WTC11 (cell line): ENCODE results near the gene SSBP2. TPM values are rescaled to one million over a fixed set of nuclear protein-coding genes. Genes with fewer than 3 reads are reported as not detected.

Experiments
- ATAC-seq: fragments of 200-7000 bp; cut with Tn5 transposase; 2 replicates; pipeline ENCODE4 v1.10.0; 2021; ENCODE audit warnings: mild to moderate bottlenecking, moderate library complexity
- CTCF ChIA-PET: fragments of 300-600 bp; sonication (Branson Sonifier 250); formaldehyde crosslinking; loops from one replicate; lab custom pipeline; 2021; ENCODE audit warnings: antibody characterized with exemption; lab: Charles Lee
- POLR2A ChIA-PET: fragments of 350-600 bp; sonication (Branson Sonifier 250); formaldehyde crosslinking; loops from one replicate; lab custom pipeline; 2021; ENCODE audit warnings: antibody characterized with exemption; lab: Charles Lee
- DNase-seq: peaks from one replicate; pipeline ENCODE4 v3.0.0; 2021; ENCODE audit warnings: low spot score
- H3K27ac Mint-ChIP-seq: 2 replicates; pipeline ENCODE4 v1.8.0; 2021; ENCODE audit warnings: mixed read lengths
- H3K27me3 Mint-ChIP-seq: 2 replicates; pipeline ENCODE4 v1.8.0; 2021; ENCODE audit warnings: low read depth, mild to moderate bottlenecking, moderate library complexity, mixed read lengths
- H3K36me3 Mint-ChIP-seq: 2 replicates; pipeline ENCODE4 v1.8.0; 2021; ENCODE audit warnings: mixed read lengths
- H3K4me1 Mint-ChIP-seq: 2 replicates; pipeline ENCODE4 v1.8.0; 2022; ENCODE audit warnings: mixed read lengths
- H3K4me3 Mint-ChIP-seq: 2 replicates; pipeline ENCODE4 v1.8.0; 2021; ENCODE audit warnings: mild to moderate bottlenecking, moderate library complexity, mixed read lengths
- H3K9me3 Mint-ChIP-seq: 2 replicates; pipeline ENCODE4 v1.8.0; 2021; ENCODE audit warnings: mixed read lengths
- CREM ChIP-seq: sonication (generic); formaldehyde crosslinking; IDR thresholded peaks from 2 replicates; pipeline ENCODE4 v1.8.1; 2022; ENCODE audit warnings: mild to moderate bottlenecking, missing genetic modification reagents, moderate library complexity
- GABPB1 ChIP-seq: sonication (generic); formaldehyde crosslinking; IDR thresholded peaks from 2 replicates; pipeline ENCODE4 v1.8.1; 2023; ENCODE audit warnings: mild to moderate bottlenecking, missing genetic modification reagents
- GRHL2 ChIP-seq: fragments of 250-450 bp; sonication (Bioruptor Pico); IDR thresholded peaks from 2 replicates; pipeline ENCODE4 v1.8.0; 2022; ENCODE audit warnings: mild to moderate bottlenecking, moderate library complexity; ENCODE audit not compliant: insufficient replicate concordance, severe bottlenecking
- IRF2 ChIP-seq: sonication (generic); formaldehyde crosslinking; IDR thresholded peaks from 2 replicates; pipeline ENCODE4 v1.8.0; 2022; ENCODE audit warnings: low read depth, missing genetic modification reagents, borderline replicate concordance
- JAZF1 ChIP-seq: fragments of 250-450 bp; sonication (Bioruptor Pico); IDR thresholded peaks from 2 replicates; pipeline ENCODE4 v1.9.0; 2021; ENCODE audit warnings: moderate library complexity, mild to moderate bottlenecking, inconsistent platforms
- KAT7 ChIP-seq: sonication (generic); formaldehyde crosslinking; IDR thresholded peaks from 2 replicates; pipeline ENCODE4 v1.8.1; 2023; ENCODE audit warnings: missing genetic modification reagents, mild to moderate bottlenecking, borderline replicate concordance
- NR2C2 ChIP-seq: sonication (generic); formaldehyde crosslinking; IDR thresholded peaks from 2 replicates; pipeline ENCODE4 v1.8.0; 2022; ENCODE audit warnings: mild to moderate bottlenecking, missing genetic modification reagents
- PRRX2 ChIP-seq: fragments of 250-450 bp; sonication (Bioruptor Pico); IDR thresholded peaks from 2 replicates; pipeline ENCODE4 v1.8.0; 2021; ENCODE audit warnings: mild to moderate bottlenecking
- SMAD4 ChIP-seq: sonication (generic); formaldehyde crosslinking; IDR thresholded peaks from 2 replicates; pipeline ENCODE4 v1.8.0; 2022; ENCODE audit warnings: mild to moderate bottlenecking, missing genetic modification reagents
- TEAD1 ChIP-seq: sonication (generic); formaldehyde crosslinking; IDR thresholded peaks from 2 replicates; pipeline ENCODE4 v1.8.0; 2022; ENCODE audit warnings: mild to moderate bottlenecking, missing genetic modification reagents
- TEAD4 ChIP-seq: sonication (generic); formaldehyde crosslinking; IDR thresholded peaks from 2 replicates; pipeline ENCODE4 v1.8.0; 2022; ENCODE audit warnings: mild to moderate bottlenecking, missing genetic modification reagents
- USF1 ChIP-seq: sonication (generic); formaldehyde crosslinking; IDR thresholded peaks from 2 replicates; pipeline ENCODE4 v1.8.0; 2022; ENCODE audit warnings: mild to moderate bottlenecking, missing genetic modification reagents
- ZNF317 ChIP-seq: sonication (generic); formaldehyde crosslinking; IDR thresholded peaks from 2 replicates; pipeline ENCODE4 v1.8.1; 2023; ENCODE audit warnings: low read depth, mild to moderate bottlenecking, moderate library complexity, missing genetic modification reagents, borderline replicate concordance
- ZNF396 ChIP-seq: fragments of 250-450 bp; sonication (Bioruptor Pico); IDR thresholded peaks from 2 replicates; pipeline ENCODE4 v1.8.0; 2021; ENCODE audit warnings: mild to moderate bottlenecking, moderate library complexity, borderline replicate concordance
- ZNF416 ChIP-seq: fragments of 250-450 bp; sonication (Bioruptor Pico); IDR thresholded peaks from 2 replicates; pipeline ENCODE4 v1.9.0; 2021; ENCODE audit warnings: mild to moderate bottlenecking, inconsistent platforms
- ZNF532 ChIP-seq: fragments of 250-450 bp; sonication (Bioruptor Pico); IDR thresholded peaks from 2 replicates; pipeline ENCODE4 v1.9.0; 2021; ENCODE audit warnings: mild to moderate bottlenecking, borderline replicate concordance
- ZNF671 ChIP-seq: fragments of 250-450 bp; sonication (Bioruptor Pico); IDR thresholded peaks from 2 replicates; pipeline ENCODE4 v1.8.0; 2021; ENCODE audit warnings: mild to moderate bottlenecking
- total RNA-seq: library from RNA; stranded (reverse); gene quantifications from 3 replicates; pipeline ENCODE4 v1.2.3, GENCODE V29; 2021
- TF ChIP-seq, protein P1 (sequence below): sonication (generic); formaldehyde crosslinking; IDR thresholded peaks from 2 replicates; pipeline ENCODE4 v1.8.0; 2022; ENCODE audit warnings: mild to moderate bottlenecking, missing genetic modification reagents
- TF ChIP-seq, protein P2 (sequence below): sonication (generic); formaldehyde crosslinking; IDR thresholded peaks from 2 replicates; pipeline ENCODE4 v1.8.1; 2022; ENCODE audit warnings: low read depth, missing genetic modification reagents, borderline replicate concordance
- TF ChIP-seq, protein P3 (sequence below): sonication (generic); formaldehyde crosslinking; IDR thresholded peaks from 2 replicates; pipeline ENCODE4 v1.8.1; 2022; ENCODE audit warnings: mild to moderate bottlenecking, missing genetic modification reagents, moderate library complexity, borderline replicate concordance
- TF ChIP-seq, protein P4 (sequence below): sonication (generic); formaldehyde crosslinking; IDR thresholded peaks from 2 replicates; pipeline ENCODE4 v1.8.1; 2023; ENCODE audit warnings: mild to moderate bottlenecking, missing genetic modification reagents, moderate library complexity
- TF ChIP-seq, protein P5 (sequence below): sonication (generic); formaldehyde crosslinking; IDR thresholded peaks from 2 replicates; pipeline ENCODE4 v1.8.1; 2023; ENCODE audit warnings: mild to moderate bottlenecking, missing genetic modification reagents, borderline replicate concordance

SSBP2 gene
- total RNA-seq, 1 experiment from 2014 or later = 24.9 TPM

DNA sequence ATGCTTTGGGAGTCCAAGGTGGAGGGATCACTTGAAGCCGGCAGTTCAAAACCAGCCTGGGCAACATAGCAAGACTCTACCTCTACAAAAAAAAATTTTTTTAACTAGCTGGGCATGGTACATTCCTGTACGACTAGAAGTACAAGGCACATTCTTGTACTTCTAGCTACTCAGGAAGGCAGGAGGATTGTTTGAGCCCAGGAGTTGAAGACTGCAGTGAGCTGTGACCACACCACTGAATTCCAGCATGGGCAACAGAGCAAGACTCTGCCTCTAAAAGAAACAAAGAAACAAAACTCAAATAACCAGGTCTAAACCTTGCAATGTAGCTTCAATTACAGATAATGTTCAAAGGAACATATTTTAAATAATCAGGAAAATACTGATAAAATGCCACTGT is 56.2 kb downstream of the SSBP2 start (continued):
- TF ChIP-seq ZNF416 (CRISPR knock-in tag) (no peak), GABPB1 (no peak), CREM (CRISPR knock-in tag) (no peak), NR2C2 (CRISPR knock-in tag) (no peak), GRHL2 (CRISPR knock-in tag) (no peak), ZNF671 (CRISPR knock-in tag) (no peak)
- TF ChIP-seq, protein P1, sequence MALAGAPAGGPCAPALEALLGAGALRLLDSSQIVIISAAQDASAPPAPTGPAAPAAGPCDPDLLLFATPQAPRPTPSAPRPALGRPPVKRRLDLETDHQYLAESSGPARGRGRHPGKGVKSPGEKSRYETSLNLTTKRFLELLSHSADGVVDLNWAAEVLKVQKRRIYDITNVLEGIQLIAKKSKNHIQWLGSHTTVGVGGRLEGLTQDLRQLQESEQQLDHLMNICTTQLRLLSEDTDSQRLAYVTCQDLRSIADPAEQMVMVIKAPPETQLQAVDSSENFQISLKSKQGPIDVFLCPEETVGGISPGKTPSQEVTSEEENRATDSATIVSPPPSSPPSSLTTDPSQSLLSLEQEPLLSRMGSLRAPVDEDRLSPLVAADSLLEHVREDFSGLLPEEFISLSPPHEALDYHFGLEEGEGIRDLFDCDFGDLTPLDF (CRISPR knock-in tag) = no peak
- TF ChIP-seq, protein P2, sequence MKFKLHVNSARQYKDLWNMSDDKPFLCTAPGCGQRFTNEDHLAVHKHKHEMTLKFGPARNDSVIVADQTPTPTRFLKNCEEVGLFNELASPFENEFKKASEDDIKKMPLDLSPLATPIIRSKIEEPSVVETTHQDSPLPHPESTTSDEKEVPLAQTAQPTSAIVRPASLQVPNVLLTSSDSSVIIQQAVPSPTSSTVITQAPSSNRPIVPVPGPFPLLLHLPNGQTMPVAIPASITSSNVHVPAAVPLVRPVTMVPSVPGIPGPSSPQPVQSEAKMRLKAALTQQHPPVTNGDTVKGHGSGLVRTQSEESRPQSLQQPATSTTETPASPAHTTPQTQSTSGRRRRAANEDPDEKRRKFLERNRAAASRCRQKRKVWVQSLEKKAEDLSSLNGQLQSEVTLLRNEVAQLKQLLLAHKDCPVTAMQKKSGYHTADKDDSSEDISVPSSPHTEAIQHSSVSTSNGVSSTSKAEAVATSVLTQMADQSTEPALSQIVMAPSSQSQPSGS (CRISPR knock-in tag) = no peak
- TF ChIP-seq, protein P3, sequence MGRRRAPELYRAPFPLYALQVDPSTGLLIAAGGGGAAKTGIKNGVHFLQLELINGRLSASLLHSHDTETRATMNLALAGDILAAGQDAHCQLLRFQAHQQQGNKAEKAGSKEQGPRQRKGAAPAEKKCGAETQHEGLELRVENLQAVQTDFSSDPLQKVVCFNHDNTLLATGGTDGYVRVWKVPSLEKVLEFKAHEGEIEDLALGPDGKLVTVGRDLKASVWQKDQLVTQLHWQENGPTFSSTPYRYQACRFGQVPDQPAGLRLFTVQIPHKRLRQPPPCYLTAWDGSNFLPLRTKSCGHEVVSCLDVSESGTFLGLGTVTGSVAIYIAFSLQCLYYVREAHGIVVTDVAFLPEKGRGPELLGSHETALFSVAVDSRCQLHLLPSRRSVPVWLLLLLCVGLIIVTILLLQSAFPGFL = no peak

GRCh38 chr5:81688215-81688614 is 62.7 kb downstream of the SSBP2 start:
- H3K36me3 Mint-ChIP-seq = no peaks in the 10 kb centered on the region
- no peaks in the 10 kb centered on the region for H3K4me1 Mint-ChIP-seq
- CTCF ChIA-PET = no interaction called here
- TF ChIP-seq USF1 (no peak), TEAD1 (CRISPR knock-in tag) (no peak), TEAD4 (CRISPR knock-in tag) (no peak), ZNF532 (CRISPR knock-in tag) (no peak), ZNF396 (CRISPR knock-in tag) (no peak)
- H3K27ac Mint-ChIP-seq = no peak overlapping the region
- DNase-seq (no peak), ATAC-seq (no peak)
- no peaks in the 10 kb centered on the region for H3K27me3 Mint-ChIP-seq
- no peak overlapping the region for H3K4me3 Mint-ChIP-seq
- POLR2A ChIA-PET = no interaction called here
- peaks cover 17% of the 10 kb centered on the region for H3K9me3 Mint-ChIP-seq

DNA sequence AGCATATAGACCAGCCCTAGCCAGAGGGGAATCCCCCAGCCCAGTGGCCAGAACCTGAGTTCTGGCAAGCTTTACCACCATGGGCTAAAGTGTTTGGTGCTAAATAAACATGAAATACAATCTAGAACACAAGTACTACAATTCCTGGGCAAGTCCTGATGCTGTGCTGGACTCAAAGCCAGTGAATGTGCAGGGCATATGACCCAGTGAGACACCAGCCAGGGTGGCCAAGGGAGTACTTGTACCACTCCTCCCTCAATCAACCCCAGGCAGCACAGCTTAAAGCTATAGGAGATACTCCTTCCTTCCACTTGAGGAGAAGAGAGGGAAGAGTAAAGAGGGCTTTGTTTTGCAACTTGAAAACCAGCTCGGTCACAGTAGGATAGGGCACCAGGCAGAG is 63.6 kb downstream of the SSBP2 start:
- DNase-seq (no peak), ATAC-seq (no peak)
- Mint-ChIP-seq H3K4me1 (no peaks in the 10 kb centered on the region), H3K27ac (no peak overlapping the region), H3K27me3 (no peaks in the 10 kb centered on the region), H3K4me3 (no peak overlapping the region), H3K36me3 (no peaks in the 10 kb centered on the region), H3K9me3 (peaks cover 17% of the 10 kb centered on the region)
- CTCF ChIA-PET = no interaction called here
- POLR2A ChIA-PET = interaction anchor here (0.6 kb wide), 1 partner anchor 7 kb away, joined by 4 read pairs; no protein-coding TSS in a partner anchor
- TF ChIP-seq JAZF1 (CRISPR knock-in tag) (no peak), PRRX2 (no peak), IRF2 (CRISPR knock-in tag) (no peak), ZNF317 (CRISPR knock-in tag) (no peak), KAT7 (CRISPR knock-in tag) (no peak), SMAD4 (no peak)
- TF ChIP-seq, protein P4, sequence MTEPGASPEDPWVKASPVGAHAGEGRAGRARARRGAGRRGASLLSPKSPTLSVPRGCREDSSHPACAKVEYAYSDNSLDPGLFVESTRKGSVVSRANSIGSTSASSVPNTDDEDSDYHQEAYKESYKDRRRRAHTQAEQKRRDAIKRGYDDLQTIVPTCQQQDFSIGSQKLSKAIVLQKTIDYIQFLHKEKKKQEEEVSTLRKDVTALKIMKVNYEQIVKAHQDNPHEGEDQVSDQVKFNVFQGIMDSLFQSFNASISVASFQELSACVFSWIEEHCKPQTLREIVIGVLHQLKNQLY (CRISPR knock-in tag) = no peak
- TF ChIP-seq, protein P5, sequence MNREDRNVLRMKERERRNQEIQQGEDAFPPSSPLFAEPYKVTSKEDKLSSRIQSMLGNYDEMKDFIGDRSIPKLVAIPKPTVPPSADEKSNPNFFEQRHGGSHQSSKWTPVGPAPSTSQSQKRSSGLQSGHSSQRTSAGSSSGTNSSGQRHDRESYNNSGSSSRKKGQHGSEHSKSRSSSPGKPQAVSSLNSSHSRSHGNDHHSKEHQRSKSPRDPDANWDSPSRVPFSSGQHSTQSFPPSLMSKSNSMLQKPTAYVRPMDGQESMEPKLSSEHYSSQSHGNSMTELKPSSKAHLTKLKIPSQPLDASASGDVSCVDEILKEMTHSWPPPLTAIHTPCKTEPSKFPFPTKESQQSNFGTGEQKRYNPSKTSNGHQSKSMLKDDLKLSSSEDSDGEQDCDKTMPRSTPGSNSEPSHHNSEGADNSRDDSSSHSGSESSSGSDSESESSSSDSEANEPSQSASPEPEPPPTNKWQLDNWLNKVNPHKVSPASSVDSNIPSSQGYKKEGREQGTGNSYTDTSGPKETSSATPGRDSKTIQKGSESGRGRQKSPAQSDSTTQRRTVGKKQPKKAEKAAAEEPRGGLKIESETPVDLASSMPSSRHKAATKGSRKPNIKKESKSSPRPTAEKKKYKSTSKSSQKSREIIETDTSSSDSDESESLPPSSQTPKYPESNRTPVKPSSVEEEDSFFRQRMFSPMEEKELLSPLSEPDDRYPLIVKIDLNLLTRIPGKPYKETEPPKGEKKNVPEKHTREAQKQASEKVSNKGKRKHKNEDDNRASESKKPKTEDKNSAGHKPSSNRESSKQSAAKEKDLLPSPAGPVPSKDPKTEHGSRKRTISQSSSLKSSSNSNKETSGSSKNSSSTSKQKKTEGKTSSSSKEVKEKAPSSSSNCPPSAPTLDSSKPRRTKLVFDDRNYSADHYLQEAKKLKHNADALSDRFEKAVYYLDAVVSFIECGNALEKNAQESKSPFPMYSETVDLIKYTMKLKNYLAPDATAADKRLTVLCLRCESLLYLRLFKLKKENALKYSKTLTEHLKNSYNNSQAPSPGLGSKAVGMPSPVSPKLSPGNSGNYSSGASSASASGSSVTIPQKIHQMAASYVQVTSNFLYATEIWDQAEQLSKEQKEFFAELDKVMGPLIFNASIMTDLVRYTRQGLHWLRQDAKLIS = no peak
